ENCODE data around the gene DMC1. TPM values are rescaled to one million over a fixed set of nuclear protein-coding genes. Genes with fewer than 3 reads are reported as not detected.

The DMC1 gene
- total and polyA plus RNA-seq, 2 of the 13 experiments (the other 11 are each of a cell fraction or from before 2014, with no cell fraction given), result 0.82 TPM; not detected in 1

- TF ChIP-seq ZNF276 (CRISPR knock-in tag; IDR thresholded peaks at IDR 0.05; ENCODE audit: low read depth) (no peak; the same call in 1 of the 2 replicates), ZBTB10 (CRISPR knock-in tag; IDR thresholded peaks at IDR 0.05; ENCODE audit: borderline replicate concordance) (0 out of 2 replicates have a peak, but pooled peaks have one; percentile 19), ZNF12 (CRISPR knock-in tag; IDR thresholded peaks at IDR 0.05) (no peak), ZBTB2 (CRISPR knock-in tag; IDR thresholded peaks at IDR 0.05; ENCODE audit: low read depth) (no peak), NCOR1 (IDR thresholded peaks at IDR 0.05; ENCODE audit: borderline replicate concordance, low read length) (no peak), ZNF670 (CRISPR knock-in tag; IDR thresholded peaks at IDR 0.05; ENCODE audit: borderline replicate concordance) (no peak), FOXK2 (IDR thresholded peaks at IDR 0.05) (no peak), ZNF749 (CRISPR knock-in tag; IDR thresholded peaks at IDR 0.05; ENCODE audit: borderline replicate concordance) (0 out of 2 replicates have a peak, but pooled peaks have one; percentile 21), ZNF530 (CRISPR knock-in tag; IDR thresholded peaks at IDR 0.05; ENCODE audit: low read depth) (no peak), IRX3 (CRISPR knock-in tag; IDR thresholded peaks at IDR 0.05; ENCODE audit: borderline replicate concordance, low read depth) (no peak), LRRFIP1 (CRISPR knock-in tag; conservative IDR thresholded peaks at IDR 0.05) (no peak), CBX2 (IDR thresholded peaks at IDR 0.05; ENCODE audit: low read depth, low read length) (no peak), CBX2 (CRISPR knock-in tag; IDR thresholded peaks at IDR 0.05; ENCODE audit: low read depth) (no peak), ZNF10 (CRISPR knock-in tag; IDR thresholded peaks at IDR 0.05; ENCODE audit: borderline replicate concordance, low read depth) (no peak)
These were observed 63.6 kb downstream of the DMC1 start, which contains the start of gene DDX17 (continued) for GRCh38 chr22:38506118-38506962.
